Muscle layer of duodenum (tissue), 2 donors: ENCODE results near the gene YBEY.

ENCODE experiments used
- H3K27ac ChIP-seq: one replicate; pipeline ENCODE4 v1.7.0; 2013; ENCODE audit warnings: mild to moderate bottlenecking, low read length
- H3K27me3 ChIP-seq: one replicate; pipeline ENCODE4 v1.7.0; 2013; ENCODE audit warnings: low read depth, mild to moderate bottlenecking, control low read depth, low read length
- H3K36me3 ChIP-seq, 2 donors: one replicate each; pipeline ENCODE4 v1.7.0; 2013; ENCODE audit warnings: low read length in 2 of 2, control low read depth in 1 of 2, mild to moderate bottlenecking in 1 of 2; ENCODE audit not compliant: insufficient read depth in 2 of 2, control insufficient read depth in 1 of 2
- H3K4me1 ChIP-seq, 2 donors: one replicate each; pipeline ENCODE4 v1.7.0; 2013; ENCODE audit warnings: low read length in 2 of 2, mild to moderate bottlenecking in 2 of 2, control low read depth in 1 of 2, moderate library complexity in 1 of 2; ENCODE audit not compliant: insufficient read depth in 2 of 2, control insufficient read depth in 1 of 2
- H3K4me3 ChIP-seq, 2 donors: one replicate each; pipeline ENCODE4 v1.7.0; 2013; ENCODE audit warnings: low read length in 2 of 2, low read depth in 1 of 2, mild to moderate bottlenecking in 1 of 2
- H3K9me3 ChIP-seq, 2 donors: one replicate each; pipeline ENCODE4 v1.7.0; 2013; ENCODE audit warnings: low read length in 2 of 2, control low read depth in 1 of 2, mild to moderate bottlenecking in 1 of 2; ENCODE audit not compliant: control insufficient read depth in 1 of 2
- donor health status: healthy.

Gene YBEY

GRCh38 chr21:46248827-46249226 lies 37.3 kb upstream of the YBEY start:
- no peaks in the 10 kb centered on the region for H3K27me3 ChIP-seq
- H3K36me3 ChIP-seq, result peaks cover 65 to 91% of the 10 kb centered on the region in 2 donors
- no peak overlapping the region for H3K27ac ChIP-seq
- no peak overlapping the region for H3K4me3 ChIP-seq
- H3K4me1 ChIP-seq, result no peaks in the 10 kb centered on the region
- no peaks in the 10 kb centered on the region for H3K9me3 ChIP-seq

GRCh38 chr21:46250146-46250725 lies 35.9 kb upstream of the YBEY start:
- Histone ChIP-seq H3K9me3 (no peaks in the 10 kb centered on the region), H3K4me1 (no peaks in the 10 kb centered on the region), H3K36me3 (peaks cover 65 to 91% of the 10 kb centered on the region in 2 donors), H3K27me3 (no peaks in the 10 kb centered on the region), H3K27ac (no peak overlapping the region), H3K4me3 (no peak overlapping the region)

GRCh38 chr21:46252840-46253239 lies 33.3 kb upstream of the YBEY start:
- H3K27me3 ChIP-seq, result no peaks in the 10 kb centered on the region
- no peaks in the 10 kb centered on the region for H3K4me1 ChIP-seq
- H3K27ac ChIP-seq, result no peak overlapping the region
- no peaks in the 10 kb centered on the region for H3K9me3 ChIP-seq
- H3K36me3 ChIP-seq, result peaks cover 69 to 94% of the 10 kb centered on the region in 2 donors
- H3K4me3 ChIP-seq, result no peak overlapping the region

GRCh38 chr21:46253610-46254124 lies 32.5 kb upstream of the YBEY start:
- Histone ChIP-seq H3K27me3 (no peaks in the 10 kb centered on the region), H3K4me1 (no peaks in the 10 kb centered on the region), H3K4me3 (no peak overlapping the region), H3K36me3 (peaks cover 71 to 96% of the 10 kb centered on the region in 2 donors), H3K27ac (no peak overlapping the region), H3K9me3 (no peaks in the 10 kb centered on the region)

GRCh38 chr21:46254208-46254975 lies 31.8 kb upstream of the YBEY start:
- H3K4me3 ChIP-seq, result no peak overlapping the region
- no peaks in the 10 kb centered on the region for H3K27me3 ChIP-seq
- H3K9me3 ChIP-seq, result no peaks in the 10 kb centered on the region
- H3K4me1 ChIP-seq, result no peaks in the 10 kb centered on the region
- peaks cover 75 to 94% of the 10 kb centered on the region in 2 donors for H3K36me3 ChIP-seq
- H3K27ac ChIP-seq, result no peak overlapping the region

- Histone ChIP-seq H3K4me3 (no peak overlapping the region), H3K9me3 (no peaks in the 10 kb centered on the region), H3K27ac (no peak overlapping the region), H3K36me3 (peaks cover 68 to 90% of the 10 kb centered on the region in 2 donors), H3K4me1 (no peaks in the 10 kb centered on the region), H3K27me3 (no peaks in the 10 kb centered on the region)
Measured at GRCh38 chr21:46255166-46255565, 31.0 kb upstream of the YBEY start.

- Histone ChIP-seq H3K27ac (no peak overlapping the region), H3K4me1 (no peaks in the 10 kb centered on the region), H3K4me3 (no peak overlapping the region), H3K27me3 (no peaks in the 10 kb centered on the region), H3K36me3 (peaks cover 68 to 90% of the 10 kb centered on the region in 2 donors), H3K9me3 (no peaks in the 10 kb centered on the region)
Measured at GRCh38 chr21:46255758-46256337, 30.3 kb upstream of the YBEY start.

GRCh38 chr21:46256501-46256994 lies 29.6 kb upstream of the YBEY start:
- Histone ChIP-seq H3K9me3 (no peaks in the 10 kb centered on the region), H3K27ac (no peak overlapping the region), H3K27me3 (no peaks in the 10 kb centered on the region), H3K4me1 (no peaks in the 10 kb centered on the region), H3K4me3 (no peak overlapping the region), H3K36me3 (peaks cover 67 to 89% of the 10 kb centered on the region in 2 donors)

- H3K9me3 ChIP-seq, result no peaks in the 10 kb centered on the region
- no peaks in the 10 kb centered on the region for H3K4me1 ChIP-seq
- H3K27me3 ChIP-seq, result no peaks in the 10 kb centered on the region
- H3K27ac ChIP-seq, result no peak overlapping the region
- no peak overlapping the region for H3K4me3 ChIP-seq
- H3K36me3 ChIP-seq, result peaks cover 47 to 75% of the 10 kb centered on the region in 2 donors
Measured at GRCh38 chr21:46264046-46264689, 22.0 kb upstream of the YBEY start.

- H3K27me3 ChIP-seq, result no peaks in the 10 kb centered on the region
- no peaks in the 10 kb centered on the region for H3K9me3 ChIP-seq
- peaks cover 53 to 78% of the 10 kb centered on the region in 2 donors for H3K36me3 ChIP-seq
- H3K27ac ChIP-seq, result no peak overlapping the region
- no peaks in the 10 kb centered on the region for H3K4me1 ChIP-seq
- H3K4me3 ChIP-seq, result no peak overlapping the region
Measured at GRCh38 chr21:46264690-46265144, 21.4 kb upstream of the YBEY start.
